GM18519 (cell line): ENCODE results near the gene COL16A1.

Source experiments
- ATAC-seq: cut with Tn5 transposase; IDR thresholded peaks from one replicate; pipeline ENCODE4 v1.9.1; 2021; ENCODE audit warnings: mild to moderate bottlenecking, moderate library complexity; ENCODE audit not compliant: unreplicated experiment, low FRiP score

Gene COL16A1

DNA sequence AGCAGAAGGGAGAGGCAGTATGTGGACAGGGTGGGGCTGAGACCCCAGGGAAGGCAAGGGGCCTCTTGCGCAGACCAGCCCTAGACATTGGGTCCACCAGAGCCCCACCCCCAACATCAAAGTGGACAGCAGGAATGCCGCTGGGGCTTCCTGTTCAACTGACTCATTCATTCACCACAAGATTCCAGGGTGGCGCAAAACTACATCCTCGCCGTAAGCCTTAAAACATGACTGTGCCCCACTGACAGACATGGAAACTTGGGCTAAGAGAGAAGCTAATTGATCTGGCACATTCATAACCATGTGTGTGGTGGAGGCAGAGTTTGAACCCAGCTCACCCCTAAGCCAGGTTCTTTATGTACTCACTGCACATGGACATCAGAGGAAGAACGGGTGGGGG, 14.0 kb downstream of the COL16A1 start:
- no peak for ATAC-seq

DNA sequence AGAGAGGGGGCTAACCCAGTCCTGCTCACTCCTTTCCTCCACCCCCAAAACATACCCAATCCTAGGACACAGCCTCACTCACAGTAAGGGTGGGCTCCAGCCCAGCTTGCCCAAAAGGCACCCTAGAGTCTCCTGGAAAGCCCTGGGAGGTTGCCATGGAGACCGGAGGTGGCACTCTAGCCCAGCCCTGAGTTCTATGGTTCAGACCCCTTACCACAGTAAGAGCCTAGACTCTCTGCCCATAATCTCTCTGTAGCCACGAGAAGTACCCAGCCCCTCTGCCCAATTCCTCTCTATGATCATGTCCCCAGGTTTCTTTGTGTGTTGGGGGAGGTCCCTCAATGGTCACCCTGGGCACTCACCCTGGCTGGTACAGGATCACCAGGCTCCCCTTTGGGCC, 14.4 kb downstream of the COL16A1 start:
- ATAC-seq, result no peak

DNA sequence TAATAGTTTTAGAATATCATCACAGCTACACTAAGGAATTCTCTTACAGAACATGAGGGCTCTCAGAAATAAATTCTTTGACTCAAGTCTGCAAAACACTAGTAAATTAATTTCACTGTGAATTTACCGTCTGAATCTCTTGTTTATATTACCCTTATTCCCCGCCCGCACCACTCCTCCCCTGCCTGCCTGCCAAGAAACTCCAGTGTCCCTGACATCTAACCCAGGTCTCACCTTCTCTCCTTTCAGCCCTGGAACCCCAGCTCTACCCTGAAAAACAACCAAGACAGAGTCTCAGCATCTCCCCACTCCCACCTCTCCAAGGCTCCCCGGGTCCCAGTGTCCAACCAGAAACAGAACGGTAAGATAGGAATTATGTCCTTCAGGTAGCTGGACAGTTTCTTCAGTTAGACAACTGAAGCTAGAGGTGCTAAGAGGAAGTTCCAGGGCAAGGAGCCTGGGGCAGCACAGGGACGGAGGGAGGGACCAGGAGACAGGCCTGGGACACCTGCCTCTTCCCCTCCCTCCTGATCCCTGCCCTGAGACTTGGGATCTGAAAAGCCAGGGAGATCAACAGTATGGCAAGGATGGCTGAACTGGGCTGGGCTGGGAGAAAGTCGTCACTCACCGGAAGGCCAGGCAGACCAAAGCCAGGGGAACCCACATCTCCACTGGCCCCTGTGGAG, 15.4 kb downstream of the COL16A1 start:
- no peak for ATAC-seq

DNA sequence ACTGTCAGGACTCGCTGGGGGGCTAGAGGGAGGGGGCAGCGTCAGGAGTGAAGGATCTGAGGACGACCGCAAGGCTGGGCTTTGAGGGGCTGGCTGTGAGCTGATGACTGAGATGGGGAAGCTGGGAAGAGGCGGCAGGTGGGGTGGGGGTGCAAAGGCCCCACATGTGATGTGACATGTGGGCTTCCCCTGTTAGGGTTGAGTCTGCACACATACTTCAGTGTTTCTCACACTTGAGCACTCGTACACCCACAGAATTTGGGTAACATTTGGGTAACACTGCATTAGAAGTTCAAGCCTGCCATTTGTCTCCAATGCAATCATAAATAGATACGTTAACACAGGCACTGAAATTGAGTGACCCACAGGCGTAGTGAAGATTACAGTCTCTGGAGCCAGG, 16.2 kb downstream of the COL16A1 start:
- ATAC-seq, result no peak

DNA sequence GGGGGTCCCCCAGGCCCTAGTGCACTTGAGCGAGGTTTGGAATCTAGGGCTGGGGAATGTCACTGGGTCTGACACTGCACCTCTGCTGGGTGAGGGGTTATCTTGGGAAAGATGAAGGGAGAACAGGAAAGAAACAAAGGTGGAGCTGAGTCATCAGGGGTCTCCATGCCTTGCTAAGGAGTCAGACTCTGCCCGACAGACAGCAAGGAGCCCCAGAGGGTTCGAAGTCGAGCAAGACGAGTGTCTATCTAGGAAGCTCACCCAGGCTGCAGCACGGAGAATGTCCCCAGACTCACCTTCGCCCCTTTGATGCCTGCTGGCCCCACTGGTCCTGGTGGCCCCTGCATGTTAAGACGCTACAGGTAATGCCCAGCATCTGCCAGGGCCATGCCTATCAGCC, 18.0 kb downstream of the COL16A1 start:
- no peak for ATAC-seq

DNA sequence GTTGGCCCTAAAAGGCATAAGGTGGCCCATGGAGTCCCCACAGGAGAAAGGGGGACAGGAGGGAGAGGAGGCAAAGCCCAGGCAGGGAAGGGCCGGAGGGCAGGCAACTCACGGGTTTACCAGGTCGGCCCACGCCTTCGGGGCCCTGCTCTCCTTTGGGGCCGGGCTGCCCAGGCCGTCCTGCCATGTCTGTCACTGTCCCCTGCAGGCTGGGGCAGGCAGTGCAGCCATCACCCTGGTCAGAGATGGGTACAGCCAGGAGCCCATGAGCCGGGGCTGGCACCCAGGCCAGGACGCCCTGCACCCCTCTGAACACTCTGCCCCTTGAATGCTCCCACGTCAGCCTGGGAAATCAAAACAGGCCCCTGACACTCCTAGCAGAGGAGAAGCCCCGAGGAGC, 19.8 kb downstream of the COL16A1 start:
- ATAC-seq, result no peak

DNA sequence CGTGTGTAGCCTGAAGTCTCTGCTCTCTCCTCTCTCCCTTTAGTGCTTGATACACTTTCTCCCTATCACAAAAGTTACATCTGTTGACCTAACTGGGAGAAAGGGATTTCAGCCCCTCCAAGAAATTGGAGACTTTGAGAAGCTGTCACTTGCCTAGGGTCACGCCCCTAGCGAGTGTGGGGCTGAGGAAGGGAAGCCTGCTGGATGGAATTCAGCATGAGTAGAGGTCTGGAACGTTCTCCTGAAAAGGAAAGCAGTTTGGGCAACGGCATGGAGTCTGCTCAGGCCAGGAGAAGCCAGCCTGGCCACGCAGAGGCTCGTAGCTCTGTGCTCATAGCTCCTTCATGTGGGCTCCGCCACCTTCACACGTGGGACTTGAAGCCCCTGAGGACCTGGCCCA, 22.4 kb downstream of the COL16A1 start:
- ATAC-seq, result no peak

DNA sequence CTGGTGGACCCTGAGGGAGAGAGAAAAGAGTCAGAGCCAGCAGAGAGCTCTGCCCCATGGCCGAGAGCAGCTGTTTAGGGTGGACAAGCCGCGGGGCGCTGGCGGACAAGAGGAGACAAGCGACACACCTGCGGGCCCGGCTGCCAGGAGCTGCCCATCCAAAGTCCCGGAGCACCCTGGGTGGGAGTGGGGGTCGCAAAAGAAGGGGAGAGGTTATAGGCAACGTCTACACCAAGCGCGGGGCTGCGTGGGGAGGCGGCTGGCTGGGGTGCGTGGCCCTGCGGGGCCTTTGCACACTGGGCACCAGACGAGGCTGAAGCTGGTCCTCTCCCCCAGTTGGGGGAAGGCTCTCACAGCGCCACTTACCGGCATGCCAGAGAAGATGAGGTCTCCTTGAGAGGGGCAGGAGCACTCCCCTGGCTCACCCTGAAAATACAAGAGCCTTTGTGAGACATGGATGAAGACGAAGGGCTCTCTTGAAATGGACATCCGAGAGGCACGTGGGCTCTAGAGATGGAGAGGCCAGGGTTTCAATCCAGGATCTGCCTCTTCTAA, 24.1 kb downstream of the COL16A1 start:
- no peak for ATAC-seq

DNA sequence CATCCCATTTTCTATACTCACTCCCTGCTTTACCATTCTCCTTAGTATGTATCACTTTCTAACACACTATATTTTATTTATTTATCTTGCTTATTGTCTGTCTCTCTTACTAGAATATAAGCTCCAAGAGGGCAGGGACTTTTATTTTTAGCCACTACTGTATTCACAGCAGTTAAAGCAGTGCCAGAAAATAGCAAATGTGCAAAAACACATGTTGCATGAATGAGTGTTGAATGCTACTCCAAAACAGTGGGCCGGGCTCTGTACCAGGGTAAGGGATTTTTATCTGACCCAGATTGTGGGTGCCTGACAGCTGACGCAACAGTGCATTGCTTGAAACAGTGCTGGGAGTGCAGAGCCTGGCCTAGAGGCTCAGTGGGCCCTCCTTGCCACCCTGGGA, 24.7 kb downstream of the COL16A1 start:
- ATAC-seq, result no peak

DNA sequence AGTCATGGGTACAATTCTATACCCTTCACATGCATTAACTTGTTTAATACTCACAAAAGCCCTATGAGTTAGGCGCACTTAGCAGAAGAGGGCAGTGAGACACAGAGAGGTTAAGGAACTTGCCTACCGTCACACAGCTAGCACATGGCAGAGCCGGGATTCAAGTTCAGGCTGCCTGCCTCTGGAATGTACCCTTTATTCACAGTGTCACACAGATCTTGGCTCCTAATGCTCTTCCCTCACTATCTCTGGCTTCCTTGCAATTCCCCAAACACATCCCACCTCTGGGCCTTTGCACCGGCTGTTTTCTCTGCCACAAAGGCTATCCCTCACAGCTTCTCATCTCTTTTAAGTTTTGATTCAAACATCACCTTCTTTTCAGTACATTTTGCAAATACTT, 25.1 kb downstream of the COL16A1 start:
- ATAC-seq, result no peak

DNA sequence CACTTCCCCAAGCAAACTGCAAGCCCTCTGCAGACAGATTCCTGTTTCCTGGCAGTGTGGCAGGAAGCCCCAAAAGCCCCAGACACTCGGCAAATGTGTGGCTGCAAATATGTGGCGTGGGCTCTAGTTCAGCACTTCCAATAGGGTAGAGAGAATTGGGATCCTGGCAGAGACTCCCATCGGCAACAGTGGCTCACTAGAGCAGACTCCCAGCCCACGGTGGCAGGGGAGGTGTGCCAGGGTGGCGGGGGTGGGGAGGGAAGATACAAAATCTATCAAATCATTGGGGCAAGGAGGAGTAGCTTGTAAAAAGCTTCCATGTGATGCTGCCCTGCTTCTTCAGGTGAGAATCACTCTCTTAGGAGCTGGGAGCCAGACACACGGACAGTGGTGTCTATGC, 25.9 kb downstream of the COL16A1 start:
- no peak for ATAC-seq

DNA sequence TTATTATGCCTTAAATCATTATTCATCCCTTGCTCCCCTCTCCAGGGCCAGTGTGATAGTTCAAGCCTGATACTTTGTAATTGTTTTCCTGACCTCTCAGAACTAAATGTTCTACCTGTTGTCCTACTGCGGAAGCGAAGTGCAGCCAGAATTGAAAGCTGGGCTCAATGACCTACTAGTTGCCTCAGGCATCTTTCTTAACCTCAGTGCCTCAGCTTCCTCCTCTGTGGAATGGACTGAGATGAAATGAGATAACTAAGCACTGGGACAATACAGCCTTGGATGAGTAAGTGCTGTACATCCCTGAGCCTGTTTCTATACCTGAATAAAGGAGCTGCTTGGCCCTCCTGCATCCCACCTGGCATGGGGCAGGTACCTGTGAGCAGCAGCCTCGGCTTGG, 26.4 kb downstream of the COL16A1 start:
- ATAC-seq, result no peak

DNA sequence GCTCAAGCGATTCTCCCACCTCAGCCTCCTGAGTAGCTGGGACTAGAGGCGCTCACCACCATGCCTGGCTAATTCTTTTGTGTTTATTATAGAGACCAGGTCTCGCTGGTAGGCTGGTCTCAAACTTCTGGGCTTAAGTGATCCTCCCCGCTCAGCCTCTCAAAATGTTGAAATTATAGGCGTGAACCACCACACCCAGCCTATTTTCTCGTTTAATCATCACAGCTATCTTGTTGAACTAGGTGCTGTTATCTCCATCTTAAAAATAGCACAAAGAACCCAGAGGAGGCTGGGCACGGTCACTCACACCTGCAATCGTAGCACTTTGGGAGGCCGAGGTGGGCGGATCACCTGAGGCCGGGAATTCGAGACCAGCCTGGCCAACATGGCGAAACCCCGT, 28.1 kb downstream of the COL16A1 start:
- ATAC-seq, result no peak

DNA sequence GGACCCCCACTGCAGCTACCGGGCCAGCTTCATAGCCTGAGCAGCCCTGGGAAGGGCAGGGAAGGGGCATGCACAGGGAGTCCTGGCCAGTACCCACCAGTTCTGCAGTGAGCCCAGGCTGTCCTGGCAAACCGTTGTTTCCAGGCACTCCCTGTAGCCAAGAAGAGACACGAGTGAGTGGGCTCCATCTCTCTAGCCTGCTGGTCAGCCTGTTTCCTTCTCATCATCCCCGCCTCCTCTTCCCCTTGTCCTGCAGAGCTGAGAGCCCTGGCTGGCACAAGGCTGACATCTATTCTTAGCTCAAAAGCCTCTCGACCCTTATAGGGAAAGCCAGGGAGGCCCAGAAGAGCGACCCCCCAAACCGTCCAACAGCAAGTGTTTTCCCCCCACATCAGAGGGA, 28.7 kb downstream of the COL16A1 start:
- no peak for ATAC-seq

DNA sequence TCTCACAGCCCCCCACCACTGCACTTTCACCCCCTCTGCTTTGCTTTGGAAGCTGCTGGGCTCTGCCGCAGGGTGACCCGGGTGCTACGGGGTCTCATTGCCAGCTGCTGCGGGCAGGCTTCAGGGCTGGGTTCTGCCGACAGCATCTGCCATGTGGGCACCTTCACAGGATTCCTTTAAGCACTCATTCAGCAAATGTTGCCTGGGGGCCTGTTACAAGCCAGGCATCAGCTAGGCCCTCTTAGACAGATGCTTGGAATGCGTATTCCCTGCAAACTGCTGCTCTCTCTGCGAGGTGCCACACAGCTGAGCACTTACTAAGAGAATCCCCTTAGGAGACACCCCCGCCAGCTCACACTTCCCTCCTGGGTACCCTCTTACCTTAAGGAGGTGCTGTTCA, 29.2 kb downstream of the COL16A1 start:
- no peak for ATAC-seq

DNA sequence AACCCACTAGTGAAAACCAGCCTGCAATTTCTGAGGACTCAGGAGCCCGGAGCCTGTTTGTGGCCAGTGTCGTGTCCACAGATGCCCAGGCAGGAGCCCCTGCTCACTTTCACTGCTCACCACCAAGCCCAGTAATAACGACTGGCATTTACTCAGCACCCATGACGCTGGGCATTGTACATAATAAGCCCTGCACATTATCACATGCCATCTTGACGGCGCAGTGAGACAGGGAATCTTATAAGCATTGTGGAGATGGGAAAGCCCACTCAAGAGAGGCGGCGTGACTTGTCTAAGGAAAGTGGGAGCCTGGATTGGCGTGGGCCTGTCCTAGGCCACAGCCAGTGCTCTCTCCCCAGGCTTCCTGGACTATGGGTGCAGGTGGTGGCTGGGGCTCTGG, 30.4 kb downstream of the COL16A1 start:
- ATAC-seq, result no peak

DNA sequence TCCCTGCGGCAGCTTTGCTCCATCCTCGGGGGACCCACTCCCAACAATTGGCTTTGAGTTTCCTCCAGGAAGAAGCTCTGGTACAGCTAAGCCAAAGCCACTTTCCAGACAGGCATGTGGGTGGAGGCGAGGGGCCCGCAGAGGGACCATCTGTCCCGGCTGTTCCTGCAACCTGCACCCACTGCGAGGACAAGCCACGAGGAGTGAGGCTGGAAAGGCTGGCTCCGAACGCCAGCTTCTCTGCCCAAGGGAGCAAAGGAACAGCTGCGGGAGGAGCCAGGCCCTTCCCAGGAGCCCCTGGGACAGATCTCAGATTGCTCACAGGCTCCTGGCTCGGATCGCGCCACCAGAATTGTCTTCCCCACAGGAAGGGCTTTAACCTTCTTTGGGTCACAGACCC, 30.8 kb downstream of the COL16A1 start:
- ATAC-seq, result no peak

DNA sequence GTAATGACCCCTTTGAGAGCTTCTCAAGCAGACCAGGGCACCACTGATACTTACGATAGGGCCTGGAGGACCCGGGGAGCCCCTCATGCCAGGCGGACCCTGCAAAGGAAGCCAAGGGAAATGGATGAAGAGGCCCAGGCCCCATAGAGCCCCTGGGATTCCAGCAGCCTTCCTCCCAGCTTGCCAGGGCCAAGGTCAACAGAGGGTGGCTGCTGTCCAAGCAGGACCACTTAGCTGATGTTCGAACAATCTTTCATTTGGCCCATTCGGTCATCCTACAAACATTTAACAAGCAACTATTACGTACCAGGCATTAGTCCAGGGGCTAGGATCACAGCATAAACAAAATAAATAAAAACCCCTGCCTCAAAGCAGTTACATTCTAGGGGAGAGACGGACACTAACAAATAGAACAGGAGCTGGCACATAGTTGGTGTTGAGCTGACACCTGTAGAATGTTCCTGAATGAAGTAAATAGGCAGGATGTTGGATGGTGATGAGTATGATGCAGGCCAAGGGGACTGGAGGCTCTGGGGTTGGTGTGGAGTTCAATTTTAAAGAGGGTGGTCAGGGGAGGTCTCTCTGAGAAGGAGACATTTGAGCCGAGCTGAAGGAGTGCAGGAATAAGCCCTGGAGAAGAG, 32.1 kb downstream of the COL16A1 start:
- ATAC-seq, result no peak

DNA sequence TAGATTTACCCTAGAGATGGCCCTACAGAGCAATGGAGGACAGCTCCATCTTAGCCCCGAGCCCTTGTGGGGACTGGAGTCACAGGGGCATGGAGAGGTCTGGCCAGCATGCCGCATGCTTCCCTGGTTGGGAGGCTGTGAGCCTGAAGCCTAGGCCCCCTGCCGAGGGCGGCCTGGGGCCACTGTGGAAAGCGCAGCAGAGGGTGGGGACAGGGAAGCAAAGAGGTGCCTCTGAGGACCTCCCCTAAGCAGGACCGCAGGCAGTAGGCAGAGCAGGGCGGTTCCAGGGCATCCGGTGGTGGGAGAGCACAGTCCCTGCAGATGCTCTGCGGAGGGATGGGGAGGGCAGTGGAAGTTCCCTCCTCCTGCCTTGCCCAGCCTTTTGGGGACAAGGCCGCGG, 32.7 kb downstream of the COL16A1 start:
- ATAC-seq, result no peak

DNA sequence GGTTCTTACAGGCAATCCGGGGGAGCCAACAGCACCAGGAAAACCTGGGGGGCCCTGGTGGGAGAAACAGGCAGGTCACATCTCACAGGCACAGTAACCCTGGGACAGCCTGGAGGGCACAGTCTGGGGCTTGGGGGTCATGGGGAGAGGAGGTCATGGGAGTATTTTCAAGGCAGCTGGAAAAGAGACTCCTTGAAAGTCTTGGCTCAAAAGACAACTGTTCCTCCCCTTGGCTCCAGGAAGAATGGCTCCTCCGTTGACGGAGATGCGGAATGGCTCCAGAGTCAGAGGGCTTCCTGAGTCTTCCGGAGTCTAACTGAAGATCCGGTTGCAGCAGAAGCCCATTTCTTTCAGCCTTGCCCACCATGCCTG, 33.2 kb downstream of the COL16A1 start:
- ATAC-seq, result no peak

DNA sequence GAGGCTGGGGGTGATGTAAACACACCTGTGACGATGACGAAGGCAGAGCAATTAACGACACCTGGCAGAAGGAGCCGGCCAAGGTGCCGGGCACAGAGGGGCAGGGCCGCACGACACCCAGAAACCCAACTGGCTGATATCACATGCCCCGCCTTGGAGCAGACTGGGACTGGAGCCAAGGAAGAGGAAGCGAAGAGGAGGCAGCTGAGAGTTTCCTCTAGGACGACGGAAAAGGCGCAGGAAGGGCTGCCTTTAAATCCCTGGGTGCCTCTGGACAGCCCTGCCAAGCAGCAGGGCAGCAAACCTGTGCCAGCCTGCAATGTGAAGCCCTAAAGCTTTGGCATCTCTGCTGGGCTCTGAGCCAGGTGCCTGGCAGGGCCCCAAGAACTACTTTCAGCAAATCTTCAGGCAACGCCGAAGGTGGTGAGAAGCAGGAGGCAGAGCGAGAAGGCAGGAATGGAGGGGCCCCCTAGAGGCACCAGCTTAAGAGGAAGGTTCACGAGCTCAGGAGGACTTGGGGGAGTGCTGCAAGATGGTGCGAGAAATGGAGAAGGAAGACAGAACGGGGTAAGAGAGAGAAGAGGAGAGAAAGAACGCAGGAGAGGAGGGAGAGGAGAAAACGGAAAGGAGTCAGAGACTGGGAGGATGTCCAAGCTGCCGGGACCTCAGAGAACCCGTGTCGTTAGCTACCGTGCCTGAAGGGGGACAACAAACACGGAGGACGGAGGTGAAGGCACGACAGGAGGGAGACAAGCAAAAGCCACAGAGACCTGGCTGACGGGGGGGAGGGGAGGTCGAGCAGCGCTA, 33.8 kb downstream of the COL16A1 start:
- no peak for ATAC-seq

DNA sequence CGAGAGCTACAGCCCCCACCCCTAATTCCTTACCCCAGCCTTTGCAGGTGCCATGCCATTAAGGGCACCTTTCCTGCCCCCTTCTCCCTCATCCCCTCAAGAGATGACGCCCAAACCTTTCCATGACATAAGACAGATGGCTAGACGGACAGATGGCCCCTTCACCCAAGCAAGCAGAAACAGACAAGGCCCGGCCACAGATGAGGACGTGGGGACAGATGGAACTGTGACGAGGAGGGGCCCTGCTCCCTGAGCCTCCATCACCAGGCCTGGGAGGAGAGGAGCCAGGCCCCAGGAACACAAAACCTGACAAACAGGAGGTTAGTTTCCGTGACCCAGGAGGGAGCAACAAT, 34.4 kb downstream of the COL16A1 start:
- no peak for ATAC-seq
